T-cell (primary cell): ENCODE results near the gene ARHGAP9. TPM values are rescaled to one million over a fixed set of nuclear protein-coding genes. Genes with fewer than 3 reads are reported as not detected.
A peak's percentile ranks its signal among the peaks of the same experiment; 100 is the strongest.
"Not testable (repeated sequence)": the region's sequence is repeated elsewhere in the genome, so short reads cannot be mapped to it uniquely, and the experiment has no call there.

Source experiments
- ATAC-seq, 4 experiments: fragments of 200-7000 bp in 3 of 4; fragments of 150-1000 bp in 1 of 4; cut with Tn5 transposase; replicated peaks in 1 of 4; 1 replicate in 3 of 4; 2 replicates in 1 of 4; pipeline ENCODE4 v1.10.0; 2021; ENCODE audit warnings: moderate library complexity in 3 of 4, mild to moderate bottlenecking in 2 of 4, moderate number of reproducible peaks in 1 of 4
- CTCF ChIA-PET, 2 donors: fragments of 300-600 bp; sonication (Branson Sonifier 250); formaldehyde crosslinking; loops; one replicate each; lab custom pipeline; 2022; ENCODE audit warnings: antibody characterized with exemption in 2 of 2; lab: Charles Lee
- POLR2A ChIA-PET, 2 donors: fragments of 300-600 bp; sonication (Branson Sonifier 250); formaldehyde crosslinking; loops; one replicate each; lab custom pipeline; 2022; ENCODE audit warnings: antibody characterized with exemption in 2 of 2; lab: Charles Lee
- DNase-seq, 35 experiments: peaks; one replicate each; pipeline versions ENCODE4 v3.0.0 to v3.0.0-alpha.2; 2013 to 2023
- H3K27ac ChIP-seq: one replicate; pipeline ENCODE4 v1.5.1; 2013; ENCODE audit warnings: low read length
- H3K27me3 ChIP-seq, 2 experiments: replicated peaks in 1 of 2; 1 replicate in 1 of 2; 2 replicates in 1 of 2; pipeline versions ENCODE4 v1.6.1 to v1.7.0; 2013; ENCODE audit warnings: low read length in 1 of 2, mixed read lengths in 1 of 2; ENCODE audit not compliant: control insufficient read depth in 2 of 2, insufficient read depth in 2 of 2; ENCODE audit errors: extremely low read depth in 1 of 2
- H3K36me3 ChIP-seq, 2 donors: 1 replicate in 1 of 2; 2 replicates in 1 of 2; pipeline versions ENCODE4 v1.6.1 to v1.7.0; 2013; ENCODE audit warnings: low read length in 1 of 2; ENCODE audit not compliant: control insufficient read depth in 2 of 2, insufficient read depth in 1 of 2; ENCODE audit errors: extremely low read depth in 1 of 2
- H3K4me1 ChIP-seq, 2 experiments: 1 replicate in 1 of 2; 2 replicates in 1 of 2; pipeline versions ENCODE4 v1.6.1 to v1.7.0; 2013; ENCODE audit warnings: low read length in 2 of 2, mixed read lengths in 1 of 2; ENCODE audit not compliant: insufficient read depth in 2 of 2, control insufficient read depth in 1 of 2; ENCODE audit errors: extremely low read depth in 1 of 2
- H3K4me3 ChIP-seq, 2 donors: 1 replicate in 1 of 2; 2 replicates in 1 of 2; pipeline versions ENCODE4 v1.5.1 to v1.7.0; 2013; ENCODE audit warnings: mild to moderate bottlenecking in 2 of 2, low read length in 1 of 2, moderate library complexity in 1 of 2; ENCODE audit not compliant: control insufficient read depth in 1 of 2; ENCODE audit errors: extremely low read depth in 1 of 2
- H3K9me3 ChIP-seq: 2 replicates; pipeline ENCODE4 v1.7.0; 2013
- H3K27ac Mint-ChIP-seq, 2 donors: one replicate each; pipeline ENCODE4 v1.8.0; 2020 to 2021; ENCODE audit warnings: mild to moderate bottlenecking in 2 of 2, mixed read lengths in 2 of 2
- H3K27me3 Mint-ChIP-seq, 2 donors: one replicate each; pipeline ENCODE4 v1.8.0; 2021 to 2022; ENCODE audit warnings: mixed read lengths in 2 of 2
- H3K36me3 Mint-ChIP-seq: one replicate; pipeline ENCODE4 v1.8.0; 2021; ENCODE audit warnings: mixed read lengths
- H3K4me1 Mint-ChIP-seq, 3 donors: one replicate each; pipeline ENCODE4 v1.8.0; 2020 to 2022; ENCODE audit warnings: mixed read lengths in 3 of 3, mild to moderate bottlenecking in 1 of 3
- H3K4me3 Mint-ChIP-seq, 3 donors: one replicate each; pipeline ENCODE4 v1.8.0; 2020 to 2022; ENCODE audit warnings: mild to moderate bottlenecking in 3 of 3, mixed read lengths in 3 of 3, moderate library complexity in 3 of 3
- H3K9me3 Mint-ChIP-seq, 3 donors: one replicate each; pipeline ENCODE4 v1.8.0; 2020 to 2022; ENCODE audit warnings: mixed read lengths in 3 of 3
- WGBS: methylation state at CpG from one replicate; pipeline ENCODE4 v1.1.5; 2013; ENCODE audit warnings: missing lambda C conversion rate; ENCODE audit not compliant: insufficient coverage; 5-methylcytosine and 5-hydroxymethylcytosine counted together
- total RNA-seq, 35 experiments: library from RNA in 6 of 35; stranded (reverse) in 6 of 35; fragments of 120-200 nt in 1 of 35; gene quantifications; one replicate each; pipeline versions ENCODE4 v1.2.1 to v1.2.4 and lab custom pipeline; 2013 to 2026

ARHGAP9 gene
- total RNA-seq, 5 donors from 2014 or later (not counting 1 experiment from before 2014, with no cell fraction given), result 198 to 413 (median 243) TPM

DNA sequence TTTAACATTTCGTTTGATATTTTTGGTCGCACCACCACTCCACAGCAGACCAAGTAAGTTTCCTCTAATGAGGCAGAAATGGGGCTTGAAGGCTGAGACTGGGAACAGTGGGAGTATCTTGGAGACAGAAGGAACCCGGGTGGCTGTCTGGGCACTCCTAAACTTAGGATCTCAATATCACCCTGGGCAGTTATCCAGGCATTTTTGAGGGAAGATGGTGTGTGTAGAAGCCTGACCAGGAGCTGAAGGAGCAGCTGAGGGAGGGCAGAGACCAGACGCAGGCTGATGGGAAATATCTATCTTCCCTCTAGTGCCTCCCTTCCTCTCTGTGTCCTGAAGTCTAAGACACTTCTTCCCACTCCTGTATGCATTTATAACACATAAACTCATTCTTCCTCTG, 18.9 kb upstream of the ARHGAP9 start:
- Mint-ChIP-seq H3K27ac (no peak overlapping the region), H3K9me3 (no peaks in the 10 kb centered on the region), H3K4me1 (peaks cover 0 to 11% (median 2%) of the 10 kb centered on the region in 3 donors), H3K36me3 (peaks cover 52% of the 10 kb centered on the region), H3K27me3 (no peaks in the 10 kb centered on the region), H3K4me3 (no peak overlapping the region)
- POLR2A ChIA-PET, result no interaction called here
- H3K4me3 ChIP-seq, result no peak overlapping the region
- no peaks in the 10 kb centered on the region for H3K9me3 ChIP-seq
- DNase-seq (no peak), ATAC-seq (no peak)
- 80% methylated on average over 1 of the region's 4 CpGs for WGBS
- CTCF ChIA-PET, result interaction anchor here in 1 of 2 donors (0.6 kb wide), 1 partner anchor 132 kb away, joined by 4 read pairs; no protein-coding TSS in a partner anchor
- peaks cover 11 to 61% of the 10 kb centered on the region in 2 donors for H3K36me3 ChIP-seq
- H3K27ac ChIP-seq, result no peak overlapping the region
- H3K27me3 ChIP-seq, result no peaks in the 10 kb centered on the region
- no peaks in the 10 kb centered on the region for H3K4me1 ChIP-seq

DNA sequence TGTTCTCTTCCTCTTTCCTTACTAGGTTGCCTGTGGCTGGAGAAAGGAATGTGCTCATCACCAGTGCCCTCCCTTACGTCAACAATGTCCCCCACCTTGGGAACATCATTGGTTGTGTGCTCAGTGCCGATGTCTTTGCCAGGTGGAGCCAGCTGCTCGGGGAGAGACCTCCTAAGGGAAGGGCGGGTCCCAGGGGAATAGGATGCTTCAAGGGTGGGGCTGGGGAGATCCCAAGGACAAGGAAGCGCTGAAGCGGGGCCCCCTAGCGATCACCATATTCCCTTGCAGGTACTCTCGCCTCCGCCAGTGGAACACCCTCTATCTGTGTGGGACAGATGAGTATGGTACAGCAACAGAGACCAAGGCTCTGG, 18.5 kb upstream of the ARHGAP9 start:
- peaks cover 11 to 58% of the 10 kb centered on the region in 2 donors for H3K36me3 ChIP-seq
- H3K36me3 Mint-ChIP-seq, result peaks cover 51% of the 10 kb centered on the region
- no peak for ATAC-seq

DNA sequence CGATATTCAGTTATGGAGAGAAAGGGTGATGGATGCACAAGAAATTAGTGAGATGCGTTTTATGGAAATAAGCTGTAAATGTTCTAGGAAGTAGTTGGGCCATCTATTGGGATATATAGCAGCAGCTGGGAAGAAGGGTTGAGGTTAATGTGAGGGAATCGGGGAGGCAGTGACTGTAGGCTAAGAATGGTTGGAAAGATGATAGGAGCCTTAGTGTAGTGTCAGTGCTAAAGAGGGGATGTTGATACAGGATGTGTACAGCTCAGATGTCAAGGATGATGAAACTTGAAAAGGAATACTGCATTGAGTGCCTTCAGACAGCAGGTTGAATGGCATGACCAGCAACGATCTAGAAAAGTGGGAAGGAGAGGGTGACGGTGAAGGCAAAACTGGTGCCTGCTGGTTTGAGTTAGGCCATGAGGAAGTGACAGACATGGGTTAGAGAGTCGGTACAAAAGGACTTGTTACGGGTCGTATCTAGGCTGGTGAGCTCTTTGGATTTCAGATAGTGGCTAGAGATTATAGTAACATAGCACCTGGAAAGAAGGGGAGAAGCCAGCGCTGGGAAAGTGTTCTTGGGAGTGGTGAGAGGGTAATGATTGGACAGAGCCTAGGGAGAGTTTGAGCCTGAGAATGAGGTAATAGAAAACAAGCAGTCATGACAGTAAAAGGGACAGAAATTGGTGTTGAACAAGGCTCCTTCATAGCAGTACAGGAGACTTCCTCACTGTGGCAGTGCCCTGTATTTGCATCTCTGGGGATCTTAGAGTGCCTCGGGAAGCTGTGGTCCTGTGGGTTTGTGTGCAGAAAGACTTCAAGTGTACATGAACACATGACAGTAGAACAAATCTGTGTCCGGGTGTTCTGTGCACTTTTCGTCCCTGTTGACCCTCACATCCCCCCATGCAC, 17.8 kb upstream of the ARHGAP9 start:
- H3K27me3 ChIP-seq, result no peaks in the 10 kb centered on the region
- H3K4me3 Mint-ChIP-seq, result no peak overlapping the region
- H3K36me3 Mint-ChIP-seq, result peaks cover 54% of the 10 kb centered on the region
- no peaks in the 10 kb centered on the region for H3K9me3 ChIP-seq
- H3K4me3 ChIP-seq, result no peak overlapping the region
- H3K36me3 ChIP-seq, result peaks cover 14 to 59% of the 10 kb centered on the region in 2 donors
- POLR2A ChIA-PET, result no interaction called here
- WGBS, result 96% methylated on average over 10 of the region's 12 CpGs
- no peaks in the 10 kb centered on the region for H3K27me3 Mint-ChIP-seq
- H3K4me1 ChIP-seq, result no peaks in the 10 kb centered on the region
- no peaks in the 10 kb centered on the region for H3K9me3 Mint-ChIP-seq
- ATAC-seq (no peak), DNase-seq (no peak)
- no peak overlapping the region for H3K27ac ChIP-seq
- CTCF ChIA-PET, result no interaction called here
- H3K27ac Mint-ChIP-seq, result peak overlapping the region in 1 of 2 donors; percentile 29
- peaks cover 2 to 11% (median 3%) of the 10 kb centered on the region in 3 donors for H3K4me1 Mint-ChIP-seq

More for the DNA sequence above, 18.5 kb upstream of the ARHGAP9 start:
- Histone ChIP-seq H3K4me3 (no peak overlapping the region), H3K9me3 (no peaks in the 10 kb centered on the region), H3K4me1 (no peaks in the 10 kb centered on the region), H3K27me3 (no peaks in the 10 kb centered on the region), H3K27ac (no peak overlapping the region)
- POLR2A ChIA-PET, result no interaction called here
- Mint-ChIP-seq H3K27ac (no peak overlapping the region), H3K9me3 (no peaks in the 10 kb centered on the region), H3K4me1 (peaks cover 0 to 11% (median 2%) of the 10 kb centered on the region in 3 donors), H3K27me3 (no peaks in the 10 kb centered on the region), H3K4me3 (no peak overlapping the region)
- DNase-seq, result no peak
- 97% methylated on average over 6 of the region's 9 CpGs for WGBS
- CTCF ChIA-PET, result no interaction called here

DNA sequence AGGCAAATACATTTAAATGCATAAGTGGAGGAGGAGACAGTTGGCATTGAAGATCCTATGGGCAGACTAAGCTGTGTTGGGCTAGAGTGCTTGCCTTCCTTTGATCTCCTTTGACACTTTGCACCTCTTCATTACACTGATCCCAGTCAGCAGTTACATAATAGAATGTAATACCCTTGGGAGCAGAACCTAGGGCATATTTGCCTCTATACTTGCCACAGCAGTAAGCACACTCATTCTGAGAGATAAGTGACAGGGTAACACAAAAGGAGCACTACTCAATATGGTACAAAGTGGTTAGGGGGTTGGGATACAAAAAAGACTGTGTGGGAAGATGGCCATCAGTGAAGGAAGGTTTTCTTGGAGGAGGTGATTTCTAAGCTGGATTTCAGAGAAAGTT, 17.2 kb upstream of the ARHGAP9 start:
- Mint-ChIP-seq H3K27ac (peak overlapping the region in 1 of 2 donors; percentile 29), H3K27me3 (no peaks in the 10 kb centered on the region), H3K4me3 (no peak overlapping the region), H3K9me3 (no peaks in the 10 kb centered on the region), H3K36me3 (peaks cover 49% of the 10 kb centered on the region), H3K4me1 (peaks cover 2 to 11% (median 3%) of the 10 kb centered on the region in 3 donors)
- Histone ChIP-seq H3K4me3 (no peak overlapping the region), H3K36me3 (peaks cover 14 to 57% of the 10 kb centered on the region in 2 donors), H3K27ac (no peak overlapping the region), H3K27me3 (no peaks in the 10 kb centered on the region), H3K9me3 (no peaks in the 10 kb centered on the region), H3K4me1 (no peaks in the 10 kb centered on the region)
- POLR2A ChIA-PET, result no interaction called here
- no peak for ATAC-seq
- DNase-seq, result no peak
- CTCF ChIA-PET, result no interaction called here

DNA sequence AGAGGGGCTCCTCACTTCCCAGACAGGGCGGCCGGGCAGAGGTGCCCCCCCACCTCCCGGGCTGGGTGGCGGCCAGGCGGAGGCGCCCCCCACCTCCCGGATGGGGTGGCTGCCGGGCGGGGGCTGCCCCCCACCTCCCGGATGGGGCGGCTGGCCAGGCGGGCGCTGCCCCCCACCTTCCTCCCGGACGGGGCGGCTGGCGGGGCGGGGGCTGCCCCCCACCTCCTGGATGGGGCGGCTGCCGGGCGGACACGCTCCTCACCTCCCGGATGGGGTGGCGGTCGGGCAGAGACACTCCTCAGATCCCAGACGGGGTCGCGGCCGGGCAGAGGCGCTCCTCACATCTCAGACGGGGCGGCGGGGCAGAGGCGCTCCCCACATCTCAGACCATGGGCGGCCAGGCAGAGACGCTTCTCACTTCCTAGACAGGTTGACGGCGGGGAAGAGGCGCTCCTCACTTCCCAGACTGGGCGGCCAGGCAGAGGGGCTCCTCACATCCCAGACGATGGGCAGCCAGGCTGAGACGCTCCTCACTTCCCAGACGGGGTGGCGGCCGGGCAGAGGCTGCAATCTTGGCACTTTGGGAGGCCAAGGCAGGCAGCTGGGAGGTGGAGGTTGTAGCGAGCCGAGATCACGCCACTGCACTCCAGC, 15.5 kb upstream of the ARHGAP9 start:
- H3K9me3 ChIP-seq, H3K4me3 Mint-ChIP-seq, H3K4me1 ChIP-seq, H3K9me3 Mint-ChIP-seq, DNase-seq, H3K27ac ChIP-seq, H3K27me3 ChIP-seq, ATAC-seq, POLR2A ChIA-PET, H3K27ac Mint-ChIP-seq, CTCF ChIA-PET, H3K27me3 Mint-ChIP-seq, H3K4me3 ChIP-seq: not testable (repeated sequence)
- Mint-ChIP-seq H3K36me3 (peaks cover 43% of the 10 kb centered on the region), H3K4me1 (peaks cover 7 to 20% (median 7%) of the 10 kb centered on the region in 3 donors)
- 93% methylated on average over 18 of the region's 48 CpGs for WGBS
- peaks cover 14 to 57% of the 10 kb centered on the region in 2 donors for H3K36me3 ChIP-seq

DNA sequence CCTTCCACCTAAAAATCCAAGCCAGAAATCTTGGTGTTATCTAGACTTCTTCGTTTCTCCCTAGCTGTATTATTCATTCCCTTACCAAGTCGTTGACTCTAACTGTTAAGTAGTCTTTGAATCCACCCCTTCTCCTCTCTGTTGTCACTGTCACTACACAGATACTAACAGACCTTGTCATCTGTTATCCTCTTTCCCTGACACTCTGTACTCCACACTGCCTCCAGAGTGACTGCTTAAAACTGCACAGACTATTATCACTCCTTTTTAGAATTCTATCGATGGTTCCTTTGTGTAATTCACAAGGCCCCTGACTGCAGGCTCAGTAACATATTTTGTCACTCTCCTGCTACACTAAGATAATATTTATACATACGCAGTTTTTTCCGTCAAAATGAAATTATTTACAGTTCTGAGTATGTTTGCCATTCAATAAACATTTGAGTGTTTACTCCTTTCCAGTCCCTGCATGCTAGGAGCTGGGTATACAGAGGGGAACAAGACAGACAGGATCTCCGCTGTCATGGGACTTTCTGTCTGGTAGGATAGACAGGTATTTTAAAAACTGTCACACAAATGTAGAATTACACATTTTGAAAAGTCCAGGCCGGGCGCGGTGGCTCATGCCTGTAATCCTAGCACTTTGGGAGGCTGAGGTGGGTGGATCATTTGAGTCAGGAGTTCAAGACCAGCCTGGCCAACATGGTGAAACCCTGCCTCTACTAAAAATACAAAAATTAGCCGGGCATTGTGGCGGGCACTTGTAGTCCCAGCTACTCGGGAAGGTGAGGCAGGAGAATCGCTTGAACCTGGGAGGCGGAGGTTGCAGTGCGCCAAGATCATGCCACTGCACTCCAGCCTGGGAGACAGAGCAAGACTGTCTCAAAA, 12.0 kb upstream of the ARHGAP9 start:
- H3K4me3 Mint-ChIP-seq, result no peak overlapping the region
- peaks cover 12 to 46% of the 10 kb centered on the region in 2 donors for H3K36me3 ChIP-seq
- POLR2A ChIA-PET, result interaction anchor here in 1 of 2 donors (0.6 kb wide), 2 partner anchors 34 kb away, joined by 5 to 6 read pairs; no protein-coding TSS in a partner anchor

More for the DNA sequence above, 12.0 kb upstream of the ARHGAP9 start:
- peak in 1 of 35 experiments; percentile 28 for DNase-seq
- no peak for ATAC-seq
- Mint-ChIP-seq H3K27ac (peak overlapping the region; percentile 2 to 46), H3K36me3 (peaks cover 25% of the 10 kb centered on the region), H3K9me3 (no peaks in the 10 kb centered on the region), H3K27me3 (no peaks in the 10 kb centered on the region), H3K4me1 (peaks cover 31 to 38% (median 36%) of the 10 kb centered on the region in 3 donors)
- H3K27ac ChIP-seq, result no peak overlapping the region
- CTCF ChIA-PET, result interaction anchor here in 1 of 2 donors (0.7 kb wide), 1 partner anchor 43 kb away, joined by 11 read pairs; no protein-coding TSS in a partner anchor
- H3K27me3 ChIP-seq, result no peaks in the 10 kb centered on the region
- WGBS, result 88% methylated on average over 3 of the region's 15 CpGs
- H3K9me3 ChIP-seq, result no peaks in the 10 kb centered on the region
- no peak overlapping the region for H3K4me3 ChIP-seq
- peaks cover 12 to 23% of the 10 kb centered on the region in 2 experiments for H3K4me1 ChIP-seq
